GM12875 (cell line): ENCODE results near the gene FDXACB1.
"Not testable (repeated sequence)": the region's sequence is repeated elsewhere in the genome, so short reads cannot be mapped to it uniquely, and the experiment has no call there.

ENCODE experiments used
- H3K4me3 ChIP-seq: one replicate; pipeline ENCODE4 v1.5.1; 2011; ENCODE audit warnings: low read depth, low read length, control low read depth
- TF ChIP-seq, protein P1 (sequence below): IDR thresholded peaks from 2 replicates; pipeline ENCODE4 v1.5.1; 2011; ENCODE audit warnings: low read depth, mild to moderate bottlenecking, control low read depth, inconsistent platforms, low read length, moderate library complexity, borderline replicate concordance; ENCODE audit not compliant: insufficient read depth

The FDXACB1 gene

GRCh38 chr11:111908639-111909305, 29.8 kb upstream of the FDXACB1 start:
- TF ChIP-seq, protein P1, sequence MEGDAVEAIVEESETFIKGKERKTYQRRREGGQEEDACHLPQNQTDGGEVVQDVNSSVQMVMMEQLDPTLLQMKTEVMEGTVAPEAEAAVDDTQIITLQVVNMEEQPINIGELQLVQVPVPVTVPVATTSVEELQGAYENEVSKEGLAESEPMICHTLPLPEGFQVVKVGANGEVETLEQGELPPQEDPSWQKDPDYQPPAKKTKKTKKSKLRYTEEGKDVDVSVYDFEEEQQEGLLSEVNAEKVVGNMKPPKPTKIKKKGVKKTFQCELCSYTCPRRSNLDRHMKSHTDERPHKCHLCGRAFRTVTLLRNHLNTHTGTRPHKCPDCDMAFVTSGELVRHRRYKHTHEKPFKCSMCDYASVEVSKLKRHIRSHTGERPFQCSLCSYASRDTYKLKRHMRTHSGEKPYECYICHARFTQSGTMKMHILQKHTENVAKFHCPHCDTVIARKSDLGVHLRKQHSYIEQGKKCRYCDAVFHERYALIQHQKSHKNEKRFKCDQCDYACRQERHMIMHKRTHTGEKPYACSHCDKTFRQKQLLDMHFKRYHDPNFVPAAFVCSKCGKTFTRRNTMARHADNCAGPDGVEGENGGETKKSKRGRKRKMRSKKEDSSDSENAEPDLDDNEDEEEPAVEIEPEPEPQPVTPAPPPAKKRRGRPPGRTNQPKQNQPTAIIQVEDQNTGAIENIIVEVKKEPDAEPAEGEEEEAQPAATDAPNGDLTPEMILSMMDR = no peak
- no peak overlapping the region for H3K4me3 ChIP-seq

DNA sequence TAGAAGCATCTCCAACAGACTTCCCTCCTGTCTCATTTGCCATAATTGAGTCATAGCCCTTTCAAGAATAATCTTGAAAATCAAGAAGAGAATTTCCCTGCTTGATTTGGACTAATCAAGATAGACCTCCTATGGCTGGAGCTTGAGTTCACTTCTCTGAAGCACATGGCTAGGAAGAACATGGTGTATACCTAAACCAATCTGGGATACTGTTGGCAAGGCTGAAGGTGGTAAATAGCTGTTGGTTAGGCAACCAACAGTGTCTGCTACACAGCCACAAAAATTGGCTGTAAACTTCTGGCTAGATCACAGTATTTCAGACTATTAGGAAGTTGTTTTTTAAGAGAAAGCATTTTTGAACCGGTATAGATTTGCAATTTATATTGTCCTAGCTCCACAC, 27.7 kb upstream of the FDXACB1 start:
- TF ChIP-seq, protein P1 = no peak

GRCh38 chr11:111905411-111905810, 26.4 kb upstream of the FDXACB1 start:
- TF ChIP-seq, protein P1 = no peak
- H3K4me3 ChIP-seq = no peak overlapping the region

More for the DNA sequence above, 27.7 kb upstream of the FDXACB1 start:
- H3K4me3 ChIP-seq = no peak overlapping the region

DNA sequence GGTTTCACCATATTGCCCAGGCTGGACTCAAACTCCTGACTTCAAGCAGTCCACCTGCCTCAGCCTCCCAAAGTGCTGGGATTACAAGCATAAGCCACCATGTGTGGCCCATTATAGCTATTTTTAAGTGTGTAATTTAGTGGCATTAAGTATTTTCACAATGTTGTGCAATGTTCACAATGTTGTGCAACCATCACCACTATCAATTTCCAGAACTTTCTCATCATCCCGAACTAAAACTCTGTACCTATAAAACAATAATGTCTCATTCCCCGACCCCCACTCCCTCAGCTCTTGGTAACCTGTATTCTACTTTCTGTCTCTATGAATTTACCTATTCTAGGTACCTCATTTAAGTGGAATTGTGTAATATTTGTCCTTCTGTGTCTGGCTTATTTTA, 7.9 kb upstream of the FDXACB1 start:
- no peak overlapping the region for H3K4me3 ChIP-seq
- TF ChIP-seq, protein P1 = no peak

GRCh38 chr11:111886032-111886431, 7.1 kb upstream of the FDXACB1 start:
- no peak overlapping the region for H3K4me3 ChIP-seq
- TF ChIP-seq, protein P1 = no peak

- H3K4me3 ChIP-seq = not testable (repeated sequence)
Measured at GRCh38 chr11:111885053-111885452, 6.1 kb upstream of the FDXACB1 start.

- TF ChIP-seq, protein P1 = no peak
- no peak overlapping the region for H3K4me3 ChIP-seq
Measured at GRCh38 chr11:111882202-111882601, 3.2 kb upstream of the FDXACB1 start.
